ENCODE results near the gene BCAR3.

DNA sequence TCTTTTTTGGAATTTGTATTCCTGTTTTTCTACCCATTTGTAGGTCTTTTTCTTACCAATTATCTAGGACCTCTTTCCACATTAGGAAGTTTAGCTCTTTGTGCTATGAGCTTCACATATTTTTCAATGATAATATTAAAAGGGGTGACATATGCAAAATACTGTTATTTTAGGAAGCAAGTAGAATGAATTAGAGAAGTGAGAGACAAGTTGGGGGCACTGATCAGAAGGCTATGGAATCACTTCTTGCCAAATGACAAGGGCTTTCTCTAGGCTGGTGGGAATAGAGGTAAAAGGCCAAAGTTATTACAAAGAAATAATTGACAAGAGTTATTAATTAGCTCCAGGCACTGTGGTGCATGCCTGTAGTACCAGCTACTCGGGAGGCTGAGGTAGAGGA is 4.3 kb upstream of the BCAR3 start:
- TF ChIP-seq EZH2 (IDR thresholded peaks at IDR 0.05; ENCODE audit: borderline replicate concordance, low read depth, low read length, severe bottlenecking) = no peak
- TF ChIP-seq, protein P1, sequence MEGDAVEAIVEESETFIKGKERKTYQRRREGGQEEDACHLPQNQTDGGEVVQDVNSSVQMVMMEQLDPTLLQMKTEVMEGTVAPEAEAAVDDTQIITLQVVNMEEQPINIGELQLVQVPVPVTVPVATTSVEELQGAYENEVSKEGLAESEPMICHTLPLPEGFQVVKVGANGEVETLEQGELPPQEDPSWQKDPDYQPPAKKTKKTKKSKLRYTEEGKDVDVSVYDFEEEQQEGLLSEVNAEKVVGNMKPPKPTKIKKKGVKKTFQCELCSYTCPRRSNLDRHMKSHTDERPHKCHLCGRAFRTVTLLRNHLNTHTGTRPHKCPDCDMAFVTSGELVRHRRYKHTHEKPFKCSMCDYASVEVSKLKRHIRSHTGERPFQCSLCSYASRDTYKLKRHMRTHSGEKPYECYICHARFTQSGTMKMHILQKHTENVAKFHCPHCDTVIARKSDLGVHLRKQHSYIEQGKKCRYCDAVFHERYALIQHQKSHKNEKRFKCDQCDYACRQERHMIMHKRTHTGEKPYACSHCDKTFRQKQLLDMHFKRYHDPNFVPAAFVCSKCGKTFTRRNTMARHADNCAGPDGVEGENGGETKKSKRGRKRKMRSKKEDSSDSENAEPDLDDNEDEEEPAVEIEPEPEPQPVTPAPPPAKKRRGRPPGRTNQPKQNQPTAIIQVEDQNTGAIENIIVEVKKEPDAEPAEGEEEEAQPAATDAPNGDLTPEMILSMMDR (IDR thresholded peaks at IDR 0.05; ENCODE audit: borderline replicate concordance, extremely low read depth, low read length, poor library complexity, severe bottlenecking) = no peak
